RCC 7860 (cell line): ENCODE measurements around the gene PTPRA.
A peak's percentile ranks its signal among the peaks of the same experiment; 100 is the strongest.
"Not testable (repeated sequence)": the region's sequence is repeated elsewhere in the genome, so short reads cannot be mapped to it uniquely, and the experiment has no call there.

Experiments
- DNase-seq: peaks from one replicate; pipeline ENCODE4 v3.0.0-alpha.2; 2015; ENCODE audit warnings: low spot score
- FAIRE-seq: peaks from 2 replicates; lab custom pipeline; 2012; peaks lifted over from hg19 to GRCh38; lab: Jason Lieb, UNC

Gene PTPRA

GRCh38 chr20:3067139-3068014 is 194.1 kb downstream of the PTPRA start:
- no peak for FAIRE-seq
- DNase-seq, result no peak

- DNase-seq, result no peak
- no peak for FAIRE-seq
Measured at GRCh38 chr20:3068075-3068474, 194.8 kb downstream of the PTPRA start.

GRCh38 chr20:3068986-3069900 is 196.0 kb downstream of the PTPRA start:
- FAIRE-seq (peak; percentile 58), DNase-seq (peak; percentile 71)

GRCh38 chr20:3070725-3071124 is 197.4 kb downstream of the PTPRA start:
- FAIRE-seq, result no peak
- DNase-seq, result no peak

- FAIRE-seq (no peak), DNase-seq (no peak)
Measured at GRCh38 chr20:3071266-3071609, 198.0 kb downstream of the PTPRA start.

GRCh38 chr20:3071610-3072529 is 198.6 kb downstream of the PTPRA start, which contains the start of gene OXT:
Gene OXT, plus strand, starts transcription at chr20:3071620. Its CDS starts 36 bp downstream, at chr20:3071656.
- FAIRE-seq (no peak), DNase-seq (no peak)

GRCh38 chr20:3072530-3073250 is 199.4 kb downstream of the PTPRA start:
- no peak for DNase-seq
- no peak for FAIRE-seq

GRCh38 chr20:3073251-3073643 is 200.0 kb downstream of the PTPRA start:
- not testable (repeated sequence) for FAIRE-seq, DNase-seq

- FAIRE-seq (no peak), DNase-seq (no peak)
Measured at GRCh38 chr20:3074812-3075211, 201.5 kb downstream of the PTPRA start.

- not testable (repeated sequence) for FAIRE-seq, DNase-seq
Measured at GRCh38 chr20:3075315-3075714, 202.0 kb downstream of the PTPRA start.

- FAIRE-seq (no peak), DNase-seq (no peak)
Measured at GRCh38 chr20:3077618-3078134, 204.4 kb downstream of the PTPRA start.

- FAIRE-seq, result peak; percentile 84
- peak; percentile 34 for DNase-seq
Measured at GRCh38 chr20:3080939-3081388, 207.7 kb downstream of the PTPRA start.

GRCh38 chr20:3081641-3082040 is 208.4 kb downstream of the PTPRA start:
- FAIRE-seq (no peak), DNase-seq (no peak)

- DNase-seq (no peak), FAIRE-seq (no peak)
Measured at GRCh38 chr20:3082306-3082951, 209.1 kb downstream of the PTPRA start.

GRCh38 chr20:3082955-3083952 is 210.0 kb downstream of the PTPRA start:
- FAIRE-seq (no peak), DNase-seq (no peak)

GRCh38 chr20:3084283-3084985 is 211.2 kb downstream of the PTPRA start, which contains the start of gene AVP:
Gene AVP, minus strand, starts transcription at chr20:3084724. Its CDS starts 50 bp downstream, at chr20:3084674.
- no peak for DNase-seq
- FAIRE-seq, result no peak

- DNase-seq (no peak), FAIRE-seq (no peak)
Measured at GRCh38 chr20:3084986-3085360, 211.7 kb downstream of the PTPRA start.
